ENCODE data around the gene PTPRT.

The PTPRT gene

DNA sequence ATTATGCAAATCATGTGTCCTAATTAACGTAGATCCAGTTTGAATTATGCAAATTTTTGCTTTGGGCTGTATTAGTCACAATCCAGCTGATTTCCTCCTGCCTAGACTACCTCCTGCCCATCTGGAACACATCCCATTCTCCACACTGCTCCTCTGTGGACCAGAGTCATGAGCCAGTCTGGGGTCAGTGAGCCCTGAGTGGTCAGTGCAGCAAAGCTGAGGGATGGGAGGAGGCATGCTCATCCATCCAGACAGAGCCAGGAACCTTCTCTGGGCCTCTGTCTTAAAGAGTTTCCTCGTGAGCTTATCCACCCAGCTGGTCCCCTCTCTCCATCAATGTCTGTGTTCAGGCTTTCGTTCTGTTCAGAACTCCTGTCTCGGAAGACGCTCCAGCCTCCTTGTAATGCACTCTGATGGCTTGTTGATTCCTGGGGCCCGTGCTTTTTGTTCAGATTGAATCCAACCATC lies 747.8 kb downstream of the PTPRT start:
- no peak for DNase-seq

DNA sequence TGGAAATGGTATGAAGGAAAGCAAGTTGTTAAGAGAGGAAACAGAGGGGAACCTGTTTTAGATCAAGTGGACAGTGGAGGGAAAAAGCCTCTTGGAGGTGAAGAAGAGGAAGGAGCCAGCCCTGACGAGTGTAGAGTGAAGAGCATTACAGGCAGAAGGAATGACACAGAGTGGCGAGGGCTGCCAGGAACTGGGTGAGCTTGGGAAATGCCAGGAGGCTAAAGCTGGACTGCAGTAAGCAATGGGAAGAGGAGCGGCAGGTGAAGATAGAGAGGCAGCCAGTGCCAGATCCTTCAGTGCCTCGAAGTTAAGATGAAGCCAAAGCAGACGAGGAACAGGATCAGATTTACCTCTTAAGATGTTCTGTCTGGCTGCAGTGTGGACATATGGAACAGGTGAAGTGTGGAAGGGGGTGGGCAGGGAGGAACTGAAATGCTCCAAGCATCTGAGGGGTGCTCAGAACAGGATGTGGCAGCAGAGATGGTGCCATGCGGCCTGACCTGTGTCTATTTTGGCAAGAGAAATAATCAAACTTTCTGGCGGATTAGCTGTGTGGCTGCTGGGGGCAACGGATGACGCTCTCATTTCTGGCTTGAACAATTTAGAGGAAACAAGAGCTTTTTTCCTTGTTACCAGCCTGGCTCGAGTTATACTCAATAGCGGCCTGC lies 748.4 kb downstream of the PTPRT start:
- no peak for DNase-seq

DNA sequence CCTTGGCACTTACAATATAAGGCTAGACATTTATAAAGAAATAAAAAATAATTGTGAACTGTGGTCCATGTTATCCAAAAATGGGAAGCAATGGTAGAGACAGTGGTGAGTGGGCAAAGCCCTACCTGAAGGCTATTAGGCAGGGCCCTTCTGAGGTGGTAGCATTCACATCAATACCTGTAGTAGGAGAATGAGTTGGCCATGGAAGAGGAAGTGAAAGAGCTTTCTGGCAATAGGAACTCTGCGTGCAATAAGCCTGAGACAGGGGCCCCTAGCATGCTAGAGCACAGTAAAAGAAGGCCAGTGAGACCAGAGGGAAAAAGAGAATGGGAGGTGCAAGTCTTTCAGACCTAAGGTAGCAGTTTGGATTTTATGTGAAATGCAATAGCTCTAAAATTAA lies 754.5 kb downstream of the PTPRT start:
- DNase-seq, result no peak

DNA sequence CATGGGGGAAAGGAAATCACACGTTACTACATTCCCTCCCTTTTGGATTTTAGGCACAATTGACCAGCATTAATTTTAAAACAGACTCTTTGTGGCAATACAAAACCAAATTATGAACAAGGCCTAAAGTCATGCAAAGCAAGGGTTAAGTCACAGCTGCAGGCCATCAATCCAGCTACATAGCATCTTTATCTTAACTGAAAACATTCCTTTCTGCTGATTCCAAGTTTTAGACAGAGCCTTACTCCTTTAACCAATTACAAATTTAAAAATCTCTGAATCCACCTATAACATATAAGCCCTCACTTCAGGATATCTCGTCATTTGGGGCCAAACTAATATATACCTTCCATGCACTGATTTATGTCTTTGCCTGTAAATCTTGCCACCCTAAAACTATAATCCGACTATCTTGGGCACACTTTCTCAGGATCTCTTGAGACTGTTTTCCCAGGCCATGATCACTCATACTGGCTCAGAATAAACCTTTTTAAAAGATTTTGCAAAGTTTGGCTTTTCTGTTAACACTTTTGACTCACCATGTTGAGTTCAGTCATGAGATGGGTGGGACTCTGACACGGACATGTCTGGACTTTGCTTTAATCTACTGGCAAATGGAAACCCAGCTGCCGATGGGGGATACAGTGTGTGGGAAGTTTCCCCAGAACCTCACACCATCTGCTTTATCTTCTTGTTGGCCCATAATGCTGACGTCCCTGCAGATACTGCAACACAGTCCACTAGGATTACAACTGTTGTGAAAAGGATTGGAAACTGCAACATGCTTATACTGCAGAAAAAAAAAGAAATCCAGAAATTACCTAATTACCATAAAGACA lies 757.0 kb downstream of the PTPRT start:
- no peak for DNase-seq

DNA sequence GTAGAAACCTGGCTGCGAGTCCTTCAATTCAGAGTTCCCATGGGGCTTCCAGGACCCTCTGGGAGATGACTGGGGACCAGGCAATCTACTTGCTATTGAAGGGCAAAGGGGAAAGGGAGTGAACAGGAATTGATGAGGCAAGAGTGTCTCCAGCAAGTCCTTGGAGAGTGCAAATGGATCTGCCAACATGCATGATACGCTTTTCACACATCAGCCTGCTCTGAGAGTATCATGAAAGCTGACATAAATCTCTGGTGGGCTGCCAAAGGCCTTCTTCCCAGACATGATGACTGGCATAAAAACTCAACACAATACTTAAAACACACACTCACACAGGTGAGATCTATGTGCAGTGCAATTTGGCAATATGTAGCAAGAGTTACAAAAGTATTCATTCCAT lies 759.1 kb downstream of the PTPRT start:
- DNase-seq, result no peak

DNA sequence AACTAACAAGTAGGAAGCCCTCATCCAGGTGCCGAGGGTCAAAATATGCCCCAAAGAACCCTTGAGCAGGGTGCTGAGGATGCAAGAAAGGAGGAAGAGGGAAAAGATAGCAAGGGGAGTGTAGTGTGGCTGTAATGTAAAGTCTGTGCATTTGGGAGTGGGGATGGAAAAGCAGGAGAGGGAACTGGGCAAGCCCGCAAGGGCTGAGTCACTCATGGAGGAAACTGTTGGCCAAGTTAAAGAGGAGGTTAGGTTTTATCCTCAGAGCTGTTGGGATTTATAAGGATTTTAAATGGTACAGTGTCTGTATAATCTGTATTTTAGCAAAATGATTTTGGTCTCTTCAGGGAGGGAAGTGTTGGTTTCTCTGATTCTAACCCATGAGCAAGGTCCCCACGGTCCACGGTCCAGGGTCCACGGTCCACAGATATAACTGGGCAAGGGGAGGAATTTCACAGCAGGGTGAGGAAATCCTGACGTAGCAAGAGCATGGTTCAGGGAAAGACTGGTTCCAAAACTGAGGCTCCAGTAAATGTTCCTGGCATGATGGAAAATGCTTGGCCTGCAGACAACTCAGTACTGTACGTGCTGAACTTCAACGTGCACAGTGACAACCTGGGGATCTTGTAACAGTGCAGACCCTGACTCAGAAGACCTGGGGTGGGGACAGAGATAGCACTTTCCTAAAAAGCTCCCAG lies 759.8 kb downstream of the PTPRT start:
- no peak for DNase-seq

DNA sequence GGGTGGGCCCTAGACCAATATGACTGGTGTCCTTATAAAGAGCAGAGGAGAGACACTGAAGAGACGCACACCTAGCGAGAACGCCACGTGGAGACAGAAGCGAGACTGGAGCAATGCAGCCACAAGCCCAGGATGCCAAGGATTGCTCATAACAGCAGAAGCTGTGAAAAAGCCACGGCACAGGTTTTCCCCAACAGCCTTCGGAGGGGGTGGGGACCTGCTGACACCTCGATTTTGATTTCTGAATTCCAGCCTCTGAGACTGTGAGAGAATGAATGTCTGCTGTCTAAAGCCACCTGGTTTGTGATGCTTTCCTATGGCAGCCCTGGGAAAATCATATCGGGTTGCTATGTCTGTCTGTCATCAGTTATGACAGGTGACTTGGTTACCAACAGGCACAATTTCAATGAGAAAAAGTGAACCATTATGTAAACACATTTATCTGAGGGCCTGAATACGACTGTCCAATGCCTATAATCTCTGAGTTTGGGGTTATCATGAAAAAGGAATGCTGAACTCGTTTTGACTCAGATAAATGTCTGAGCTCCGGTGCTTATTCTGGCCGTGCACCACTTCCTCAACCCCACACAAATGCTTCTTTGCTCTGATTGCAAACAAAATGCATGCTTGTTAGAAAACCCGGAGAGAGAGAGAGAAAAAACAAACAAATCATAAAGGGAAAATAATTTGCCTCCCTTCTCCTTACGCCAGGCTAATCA lies 769.7 kb downstream of the PTPRT start:
- no peak for DNase-seq

DNA sequence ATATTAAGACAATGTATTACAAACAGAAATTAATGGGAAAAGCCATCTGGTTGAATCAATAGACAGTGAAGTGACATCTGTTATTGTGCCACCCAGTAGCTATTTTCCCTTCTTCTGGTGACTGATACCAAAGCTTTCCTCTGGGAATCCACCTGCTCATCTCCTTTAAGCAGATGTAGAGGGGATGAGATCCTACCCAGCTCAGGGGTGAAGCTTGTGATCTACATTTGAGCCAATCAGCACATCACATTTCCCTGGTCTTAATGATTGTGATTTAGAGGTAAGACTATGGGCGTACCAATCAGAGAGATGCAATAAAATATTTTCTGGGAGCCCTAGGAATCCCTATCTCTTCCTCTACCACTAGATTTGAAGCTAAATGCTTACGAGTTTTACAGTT lies 782.9 kb downstream of the PTPRT start:
- no peak for DNase-seq

DNA sequence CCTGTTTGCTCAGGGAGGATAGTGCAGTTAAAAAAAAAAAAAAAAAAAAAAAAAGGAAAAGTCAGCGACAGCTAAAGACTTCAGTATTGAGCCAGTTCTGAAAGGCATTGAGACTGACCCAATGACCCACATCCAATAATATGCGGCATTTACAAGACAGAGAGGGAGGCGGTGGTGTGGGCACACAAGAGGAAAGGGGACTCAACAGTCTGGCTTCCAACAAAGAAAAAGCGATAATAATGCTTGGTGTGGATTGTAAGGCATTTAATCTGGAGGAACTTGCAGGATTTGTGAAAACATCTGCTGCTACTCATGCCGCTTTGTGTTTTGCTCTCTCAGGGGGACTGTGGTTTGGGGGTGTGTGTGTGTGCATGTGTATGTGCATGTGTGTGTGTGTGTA lies 787.3 kb downstream of the PTPRT start:
- no peak for DNase-seq

DNA sequence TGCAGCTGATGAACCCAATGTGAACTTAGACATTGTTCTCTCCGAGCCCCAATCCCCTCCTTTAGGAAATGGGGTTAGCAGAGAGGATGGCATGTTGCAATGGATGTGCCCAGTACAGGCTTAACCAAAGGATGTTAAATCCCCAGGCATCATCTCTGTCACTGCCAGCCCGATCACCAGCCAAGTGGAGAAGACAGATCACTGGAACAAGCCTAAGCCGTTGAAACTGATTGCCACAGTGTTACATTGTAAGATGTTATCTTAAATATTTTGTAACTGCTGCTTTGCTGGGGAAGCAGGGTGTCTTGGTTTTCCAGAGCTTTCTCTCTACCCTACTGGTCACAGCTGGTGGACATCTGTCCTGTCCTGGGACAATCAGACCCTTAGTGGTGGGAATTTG lies 788.1 kb downstream of the PTPRT start:
- DNase-seq, result no peak

DNA sequence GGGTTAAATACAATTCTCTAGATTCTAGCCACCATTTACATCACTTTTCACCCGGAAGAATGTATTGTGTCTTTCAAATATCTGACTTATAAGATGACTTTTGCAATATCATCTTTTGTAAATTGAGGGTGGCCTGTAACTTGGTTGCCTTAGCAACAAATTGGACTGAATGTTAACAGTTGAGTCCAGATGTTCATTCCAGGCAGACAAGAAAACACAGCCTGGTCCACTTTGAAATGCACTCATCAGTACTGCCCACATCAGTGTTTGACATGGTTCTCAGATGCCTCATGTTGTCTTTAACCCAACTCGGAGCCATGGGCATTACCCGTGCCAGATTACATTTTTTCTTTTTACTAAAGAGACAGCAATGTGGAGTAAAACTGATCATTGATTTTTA lies 789.9 kb downstream of the PTPRT start:
- no peak for DNase-seq

DNA sequence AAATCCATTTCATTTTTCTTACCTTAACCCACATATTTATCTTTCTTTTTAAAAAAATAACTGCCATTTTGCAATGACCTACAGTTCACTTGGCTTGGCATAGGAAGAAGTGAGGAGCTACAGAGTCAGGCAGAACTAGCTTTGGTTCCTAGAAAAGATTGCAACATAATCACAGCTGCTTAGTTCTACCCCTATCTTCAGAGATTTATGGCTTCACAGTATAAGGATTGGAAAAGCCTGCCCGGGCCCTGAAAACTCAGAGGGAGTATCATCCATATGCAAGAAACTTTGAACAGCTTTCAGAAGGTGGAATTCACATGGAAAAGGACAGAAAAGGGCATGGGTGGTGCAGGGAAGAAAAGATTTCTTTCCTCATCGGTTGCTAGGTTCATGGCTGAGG lies 797.3 kb downstream of the PTPRT start:
- DNase-seq, result no peak

DNA sequence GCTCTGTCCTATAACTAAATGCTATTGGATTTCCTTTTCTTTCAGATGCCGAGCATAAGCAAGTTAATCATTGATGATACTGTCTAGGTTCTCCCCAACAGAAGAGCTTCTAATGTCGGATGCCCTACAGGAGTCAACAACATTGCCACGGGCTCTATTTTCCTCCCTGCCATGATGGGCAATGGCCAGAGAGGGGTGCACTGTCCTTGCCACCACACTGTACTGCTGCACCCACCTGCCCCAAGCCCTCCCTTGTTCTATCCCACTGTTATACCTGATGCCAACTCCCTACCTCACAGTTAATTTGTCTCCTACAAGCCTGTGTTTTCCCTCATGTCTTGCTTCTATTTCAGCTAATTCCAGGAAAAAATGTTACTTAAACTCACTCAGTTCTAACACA lies 797.9 kb downstream of the PTPRT start:
- DNase-seq, result no peak

DNA sequence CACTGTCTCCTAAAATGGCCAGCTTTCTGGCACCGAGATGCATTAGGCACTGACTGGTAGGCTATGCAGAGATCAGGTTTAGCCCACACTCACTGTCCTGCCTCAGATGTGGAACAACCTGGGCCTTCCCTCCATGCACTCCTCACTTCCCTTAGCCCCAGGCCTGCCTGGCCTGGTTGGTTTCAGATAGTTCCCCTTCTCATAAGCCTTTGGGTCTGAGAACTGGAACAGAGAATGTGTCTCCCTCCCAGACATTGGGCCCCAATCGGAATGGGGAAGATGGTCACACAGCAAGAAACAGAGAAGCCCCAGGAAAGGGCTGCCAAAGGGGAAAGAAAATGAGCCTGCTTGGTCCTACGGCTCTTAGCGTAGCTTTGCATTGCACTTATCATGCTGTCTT lies 809.4 kb downstream of the PTPRT start:
- DNase-seq, result no peak

DNA sequence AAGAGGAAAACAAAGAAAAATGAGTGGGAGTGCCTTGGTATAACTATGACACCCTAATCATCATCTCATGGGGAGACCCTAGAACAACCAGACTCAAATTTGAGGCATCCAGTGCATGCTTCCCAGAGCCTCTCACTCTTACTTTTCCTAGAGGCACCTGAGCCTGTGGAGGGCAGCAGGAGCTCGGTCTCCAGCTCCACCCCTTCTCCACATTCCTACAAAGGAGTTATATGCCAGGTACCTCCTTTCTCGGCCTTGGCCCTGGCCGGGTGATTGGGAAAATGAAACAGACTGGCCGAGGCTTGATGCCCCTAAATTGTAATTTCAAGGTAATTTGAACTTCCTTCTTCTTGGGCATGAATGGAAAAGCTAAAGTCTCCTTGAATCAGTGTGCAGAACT lies 810.3 kb downstream of the PTPRT start:
- no peak for DNase-seq

DNA sequence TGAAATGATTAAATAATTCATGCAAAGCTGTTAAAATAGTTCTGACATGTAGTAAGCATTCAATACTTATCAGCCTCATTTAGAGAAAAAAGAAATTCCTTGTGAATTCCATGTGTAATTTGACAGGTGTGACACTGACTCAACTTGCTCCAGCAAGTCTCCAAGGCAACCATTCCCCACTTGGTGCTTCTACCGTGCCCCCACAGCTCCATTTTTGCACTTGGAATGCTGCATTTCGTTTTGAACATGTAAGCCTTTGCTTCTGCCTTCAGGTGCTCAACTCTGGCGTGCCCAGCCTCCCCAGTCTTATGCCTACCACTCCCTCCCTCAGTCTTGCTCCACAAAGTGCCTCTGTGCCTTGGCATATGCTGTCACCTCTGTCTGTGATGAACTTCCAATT lies 810.9 kb downstream of the PTPRT start:
- DNase-seq, result no peak

DNA sequence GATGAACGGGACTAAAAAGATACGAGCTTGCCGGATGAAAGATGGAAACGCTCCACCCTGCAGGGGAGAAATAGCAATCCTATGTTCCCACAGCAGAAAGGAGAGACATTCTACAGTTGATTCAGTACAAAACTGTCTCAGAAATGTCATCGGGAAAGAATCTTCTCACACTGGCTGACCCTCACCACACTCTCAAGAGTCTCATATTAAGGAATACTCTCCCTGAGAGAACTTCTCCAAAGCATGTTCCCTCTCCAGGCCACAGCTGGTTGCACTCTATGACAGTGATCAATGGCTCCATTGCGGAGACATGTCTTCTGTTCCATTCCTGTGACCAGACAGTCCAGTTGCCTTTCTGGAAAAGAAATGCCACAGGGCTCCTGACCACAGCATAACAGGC lies 813.6 kb downstream of the PTPRT start:
- DNase-seq, result no peak

DNA sequence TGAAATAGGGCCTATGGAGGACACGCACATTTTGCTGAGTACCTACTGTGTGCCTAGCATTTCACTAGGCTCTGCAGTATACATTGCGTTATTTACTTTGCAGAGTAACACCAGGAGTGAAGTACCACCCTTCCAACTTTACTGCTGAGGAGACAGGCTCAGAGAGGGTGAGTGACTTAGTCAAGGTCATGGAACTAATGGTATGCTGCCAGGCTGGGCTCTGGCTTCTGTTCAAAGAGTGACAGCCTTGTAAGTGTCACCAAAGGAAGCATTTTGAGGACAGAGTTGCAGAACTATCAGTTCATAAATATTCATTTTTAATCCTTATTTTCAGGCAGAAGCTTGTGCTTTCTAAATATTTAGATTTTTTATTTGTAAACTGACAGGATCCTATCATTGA lies 816.7 kb downstream of the PTPRT start:
- no peak for DNase-seq

DNA sequence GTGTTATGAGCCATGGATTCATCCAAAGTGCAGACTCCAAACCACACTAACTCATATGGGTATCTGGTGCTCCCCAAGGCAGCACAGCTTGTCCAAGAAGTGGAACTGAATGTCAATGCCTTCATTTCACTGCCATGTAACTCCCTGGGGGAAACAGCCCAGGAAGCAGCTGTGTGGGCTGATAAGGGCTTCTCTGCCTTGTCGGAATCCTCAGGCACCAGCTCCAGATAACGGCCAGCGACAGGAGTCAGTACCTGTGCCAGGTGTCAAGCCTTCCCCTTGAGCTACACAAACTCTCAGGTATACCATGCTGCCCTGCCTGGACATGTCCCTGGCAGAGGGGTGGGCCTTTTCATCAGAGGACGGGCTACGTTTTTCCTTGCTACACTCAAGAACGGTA lies 819.6 kb downstream of the PTPRT start:
- DNase-seq, result no peak

DNA sequence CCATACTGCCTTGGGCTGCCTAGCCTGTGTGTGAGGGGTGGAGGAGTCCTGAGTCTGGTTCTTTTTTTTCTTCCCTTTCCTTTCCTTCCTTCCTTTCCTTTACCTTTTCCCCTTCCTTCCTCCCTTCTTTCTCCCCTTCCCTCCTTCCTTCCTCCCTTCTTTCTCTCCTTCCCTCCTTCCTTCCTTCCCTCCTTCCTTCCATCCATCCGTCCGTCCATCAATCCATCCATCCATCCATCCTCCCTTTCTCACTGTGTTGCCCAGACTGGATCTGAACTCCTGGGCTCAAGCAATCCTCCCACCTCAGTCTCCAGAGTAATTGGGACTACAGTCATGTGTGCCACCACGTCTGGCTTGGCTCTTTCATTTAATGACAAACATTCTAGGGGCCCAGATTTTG lies 820.8 kb downstream of the PTPRT start:
- DNase-seq, result no peak

DNA sequence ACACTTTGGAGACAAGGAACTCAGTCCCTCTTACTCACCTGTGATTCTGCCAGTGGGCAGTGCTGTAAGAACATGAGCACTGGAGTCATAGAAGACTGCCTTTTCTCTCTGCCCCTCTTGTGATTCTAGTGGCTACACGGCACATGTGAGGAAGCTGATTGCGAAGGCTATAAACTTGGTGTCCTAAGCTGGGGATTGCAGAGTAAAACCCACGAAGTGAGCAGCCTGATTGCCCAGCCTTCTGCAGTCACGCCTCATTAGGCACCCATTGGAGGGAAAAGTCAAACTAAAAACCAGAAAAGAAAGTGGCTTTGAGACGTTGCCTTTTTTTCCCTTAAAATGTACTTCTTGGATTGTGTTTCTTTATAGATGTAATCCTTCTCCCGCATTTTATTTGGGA lies 823.1 kb downstream of the PTPRT start:
- DNase-seq, result no peak

DNA sequence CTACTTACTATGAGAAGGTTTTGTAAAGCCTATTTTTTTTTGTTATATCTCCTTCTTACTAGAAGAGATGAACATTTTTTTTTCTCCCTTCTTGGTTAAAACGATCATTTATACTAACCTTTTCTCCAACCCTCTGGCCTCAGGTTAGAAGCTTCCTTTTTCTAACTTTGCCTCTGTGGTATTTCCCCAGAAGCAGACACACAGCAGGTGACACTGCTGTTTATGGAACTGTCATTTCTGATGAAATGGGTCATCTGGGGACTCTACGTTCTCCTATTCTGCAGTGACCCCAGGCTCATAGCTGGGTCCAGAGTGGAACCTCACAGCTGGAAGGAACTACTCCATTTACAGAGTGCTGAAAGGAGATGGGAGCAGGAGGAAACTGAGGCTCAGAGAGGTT lies 825.3 kb downstream of the PTPRT start:
- no peak for DNase-seq

DNA sequence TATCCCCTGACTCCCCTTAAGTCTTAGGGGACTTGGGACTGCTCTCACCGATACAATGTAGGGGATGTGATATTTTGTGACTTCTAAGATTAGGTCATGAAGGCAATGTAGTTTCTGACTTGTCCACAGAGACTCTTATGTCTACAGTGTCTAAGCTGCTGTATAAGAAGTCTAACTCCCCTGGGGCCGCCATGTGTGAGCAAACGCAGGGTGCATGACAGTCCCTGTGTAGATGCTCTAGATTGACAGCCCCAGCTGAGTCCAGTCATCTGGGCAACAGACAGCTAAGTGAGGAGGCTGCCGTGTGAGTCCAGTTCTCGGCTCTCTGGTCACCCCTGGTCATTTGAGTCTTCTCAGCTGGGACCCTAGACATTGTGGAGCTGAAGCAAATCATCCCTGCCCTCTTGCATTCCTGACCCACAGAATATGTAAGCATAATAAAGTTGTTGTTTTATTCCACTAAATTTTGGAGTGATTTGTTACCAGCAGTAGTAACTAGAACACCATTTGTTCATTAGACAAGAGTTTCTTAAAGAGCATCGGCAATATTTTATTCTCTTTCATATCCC lies 828.2 kb downstream of the PTPRT start:
- no peak for DNase-seq
